Right atrium auricular region (tissue), 2 donors: ENCODE measurements around the gene LDB2. TPM values are rescaled to one million over a fixed set of nuclear protein-coding genes. Genes with fewer than 3 reads are reported as not detected.
"Not testable (repeated sequence)": the region's sequence is repeated elsewhere in the genome, so short reads cannot be mapped to it uniquely, and the experiment has no call there.

Experiments
- DNase-seq: peaks from one replicate; pipeline ENCODE4 v3.0.0-alpha.2; 2019; ENCODE audit warnings: low spot score
- H3K27ac ChIP-seq, 2 donors: fragments of 200-600 bp; sonication (generic); 1 replicate in 1 of 2; 2 replicates in 1 of 2; pipeline ENCODE4 v1.5.1; 2016 to 2019
- H3K27me3 ChIP-seq, 2 donors: fragments of 200-600 bp; sonication (generic); one replicate each; pipeline versions ENCODE4 v1.5.1 to v1.6.0; 2017 to 2019
- H3K36me3 ChIP-seq: fragments of 200-600 bp; sonication (generic); one replicate; pipeline ENCODE4 v1.5.1; 2016
- H3K4me1 ChIP-seq, 2 donors: fragments of 200-600 bp; sonication (generic); one replicate each; pipeline versions ENCODE4 v1.5.1 to v1.6.0; 2017 to 2019
- H3K4me3 ChIP-seq, 2 donors: fragments of 200-600 bp; sonication (generic); 1 replicate in 1 of 2; 2 replicates in 1 of 2; pipeline ENCODE4 v1.5.1; 2017 to 2019; ENCODE audit warnings: mild to moderate bottlenecking in 1 of 2, moderate library complexity in 1 of 2
- H3K9me3 ChIP-seq, 2 donors: fragments of 200-600 bp; sonication (generic); one replicate each; pipeline ENCODE4 v1.5.1; 2019
- total RNA-seq, 2 donors: library from RNA; depleted of rRNA; stranded (reverse); fragments of >200 nt; gene quantifications; one replicate each; pipeline ENCODE4 v1.1.0, GENCODE V29; 2016
- TF ChIP-seq, protein P1 (sequence below), 2 donors: fragments of 200-600 bp; sonication (generic); IDR thresholded peaks; one replicate each; pipeline ENCODE4 v1.5.1; 2019; ENCODE audit warnings: antibody characterized with exemption in 2 of 2

The LDB2 gene
- total RNA-seq, 2 donors from 2014 or later, result 35.2 to 64.4 TPM

DNA sequence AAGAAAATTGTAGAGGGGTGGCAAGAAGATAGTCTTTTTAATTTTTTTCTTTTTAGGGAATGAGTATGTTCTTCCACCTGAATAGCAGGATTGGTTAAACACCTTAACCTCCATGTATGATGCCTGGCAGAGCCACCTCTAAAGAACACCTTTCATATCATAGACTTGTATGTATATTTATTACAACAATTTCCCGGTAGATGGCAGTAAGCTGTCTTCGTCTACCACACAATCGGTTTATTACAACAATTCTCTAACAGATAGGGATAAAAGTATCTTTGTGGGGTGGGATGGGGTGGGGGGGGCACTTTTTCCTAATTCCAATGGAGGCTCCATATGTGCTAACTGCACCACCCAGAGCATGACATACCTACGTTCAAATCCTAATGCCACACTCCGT is 255.5 kb downstream of the LDB2 start:
- Histone ChIP-seq H3K36me3 (no peaks in the 10 kb centered on the region), H3K4me1 (no peaks in the 10 kb centered on the region), H3K27me3 (no peaks in the 10 kb centered on the region), H3K27ac (no peak overlapping the region), H3K9me3 (no peaks in the 10 kb centered on the region), H3K4me3 (no peak overlapping the region)
- DNase-seq, result no peak
- TF ChIP-seq, protein P1, sequence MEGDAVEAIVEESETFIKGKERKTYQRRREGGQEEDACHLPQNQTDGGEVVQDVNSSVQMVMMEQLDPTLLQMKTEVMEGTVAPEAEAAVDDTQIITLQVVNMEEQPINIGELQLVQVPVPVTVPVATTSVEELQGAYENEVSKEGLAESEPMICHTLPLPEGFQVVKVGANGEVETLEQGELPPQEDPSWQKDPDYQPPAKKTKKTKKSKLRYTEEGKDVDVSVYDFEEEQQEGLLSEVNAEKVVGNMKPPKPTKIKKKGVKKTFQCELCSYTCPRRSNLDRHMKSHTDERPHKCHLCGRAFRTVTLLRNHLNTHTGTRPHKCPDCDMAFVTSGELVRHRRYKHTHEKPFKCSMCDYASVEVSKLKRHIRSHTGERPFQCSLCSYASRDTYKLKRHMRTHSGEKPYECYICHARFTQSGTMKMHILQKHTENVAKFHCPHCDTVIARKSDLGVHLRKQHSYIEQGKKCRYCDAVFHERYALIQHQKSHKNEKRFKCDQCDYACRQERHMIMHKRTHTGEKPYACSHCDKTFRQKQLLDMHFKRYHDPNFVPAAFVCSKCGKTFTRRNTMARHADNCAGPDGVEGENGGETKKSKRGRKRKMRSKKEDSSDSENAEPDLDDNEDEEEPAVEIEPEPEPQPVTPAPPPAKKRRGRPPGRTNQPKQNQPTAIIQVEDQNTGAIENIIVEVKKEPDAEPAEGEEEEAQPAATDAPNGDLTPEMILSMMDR (IDR thresholded peaks at IDR 0.05), result no peak

DNA sequence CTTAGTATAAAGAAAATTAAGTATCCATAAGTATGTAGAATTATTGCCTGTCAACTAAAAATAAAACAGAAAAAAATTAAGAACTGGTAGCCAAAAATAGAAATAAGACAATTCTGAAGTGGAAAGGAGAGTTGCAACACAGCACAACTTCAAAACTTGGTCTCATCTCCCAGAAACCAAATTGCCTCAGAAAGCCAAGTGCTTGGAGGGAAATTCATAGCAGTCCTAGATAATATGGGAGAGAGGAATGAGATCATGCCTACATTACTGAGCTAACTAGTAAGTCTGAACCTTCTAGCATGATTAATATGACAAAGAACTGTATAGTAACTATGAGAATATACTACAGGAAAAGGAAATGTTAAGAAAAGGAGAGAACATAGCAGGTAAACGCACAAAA is 256.5 kb downstream of the LDB2 start:
- TF ChIP-seq, protein P1 (IDR thresholded peaks at IDR 0.05), result no peak
- H3K4me3 ChIP-seq, result no peak overlapping the region
- no peak for DNase-seq

DNA sequence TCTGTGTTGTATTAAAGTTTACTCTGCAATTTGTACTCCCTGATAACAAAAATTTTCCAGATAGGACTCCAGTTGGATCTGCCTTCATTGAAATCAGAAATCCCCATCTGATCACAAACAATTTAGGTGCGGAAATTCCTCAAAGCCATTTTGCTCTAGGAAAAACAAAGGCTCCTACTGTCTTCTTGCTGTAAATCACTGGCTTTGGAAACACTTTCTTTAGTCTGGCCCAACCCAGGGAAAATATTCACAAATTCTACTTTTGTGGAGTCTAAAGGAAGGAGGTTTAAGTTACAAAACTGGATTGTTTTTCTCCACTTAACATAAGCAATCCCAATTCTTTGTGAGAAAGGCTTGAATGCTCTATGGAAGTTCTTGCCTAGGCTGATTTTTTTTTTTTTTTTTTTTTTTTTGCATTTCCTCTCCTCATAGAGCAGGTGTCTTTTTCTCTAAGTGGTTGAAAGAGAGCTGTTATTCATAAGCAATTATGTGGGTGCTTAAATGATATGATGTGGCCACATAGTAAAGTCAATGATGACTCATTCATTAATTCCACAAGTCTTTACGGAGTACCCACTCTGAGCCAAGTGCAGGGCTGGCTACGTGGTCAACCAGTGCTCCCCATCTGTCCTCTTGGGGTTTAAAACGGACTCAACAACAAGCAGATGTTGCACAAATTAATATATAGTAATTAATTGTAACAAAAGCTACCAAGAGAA is 261.4 kb downstream of the LDB2 start:
- Histone ChIP-seq H3K4me3 (no peak overlapping the region), H3K4me1 (no peaks in the 10 kb centered on the region), H3K36me3 (no peaks in the 10 kb centered on the region), H3K9me3 (no peaks in the 10 kb centered on the region), H3K27me3 (no peaks in the 10 kb centered on the region), H3K27ac (no peak overlapping the region)
- DNase-seq, result no peak
- TF ChIP-seq, protein P1 (IDR thresholded peaks at IDR 0.05), result no peak

More for the DNA sequence above, 256.5 kb downstream of the LDB2 start:
- Histone ChIP-seq H3K9me3 (no peaks in the 10 kb centered on the region), H3K27me3 (no peaks in the 10 kb centered on the region), H3K4me1 (no peaks in the 10 kb centered on the region), H3K27ac (peak overlapping the region in 1 of 2 donors; percentile 27), H3K36me3 (no peaks in the 10 kb centered on the region)

DNA sequence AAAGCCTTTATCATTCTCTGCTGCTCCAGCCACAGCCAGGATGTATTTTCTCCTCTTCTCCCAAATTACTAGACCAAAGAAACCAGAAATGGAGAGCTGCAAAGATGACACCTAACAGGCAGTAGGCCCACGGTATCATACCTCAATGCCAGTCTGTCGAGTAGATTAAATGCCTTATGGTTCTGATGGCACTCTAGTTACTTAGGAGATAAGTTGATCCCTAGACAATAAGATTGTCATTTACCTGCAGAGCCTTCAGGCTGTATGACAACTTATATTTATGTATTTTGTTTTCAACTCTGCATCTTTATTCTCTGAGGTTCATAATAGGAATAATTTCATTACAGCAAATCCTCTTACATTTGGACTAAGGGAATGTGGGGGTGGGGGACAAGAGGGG is 262.1 kb downstream of the LDB2 start:
- Histone ChIP-seq H3K4me3 (no peak overlapping the region), H3K9me3 (no peaks in the 10 kb centered on the region), H3K4me1 (no peaks in the 10 kb centered on the region), H3K36me3 (no peaks in the 10 kb centered on the region), H3K27ac (no peak overlapping the region), H3K27me3 (no peaks in the 10 kb centered on the region)
- DNase-seq, result no peak
- TF ChIP-seq, protein P1 (IDR thresholded peaks at IDR 0.05), result no peak

DNA sequence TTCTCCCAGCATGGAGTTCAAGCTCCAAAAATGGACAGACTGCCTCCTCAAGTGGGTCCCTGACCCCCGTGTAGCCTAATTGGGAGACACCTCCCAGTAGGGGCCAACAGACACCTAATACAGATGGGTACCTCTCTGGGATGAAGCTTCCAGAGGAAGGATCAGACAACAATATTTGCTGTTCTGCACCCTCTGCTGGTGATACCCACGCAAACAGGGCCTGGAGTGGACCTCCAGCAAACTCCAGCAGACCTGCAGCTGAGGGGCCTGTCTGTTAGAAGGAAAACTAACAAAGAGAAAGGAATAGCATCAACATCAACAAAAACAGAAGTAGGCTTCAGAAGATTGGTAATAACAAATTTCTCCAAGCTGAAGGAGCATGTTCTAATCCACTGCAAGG is 269.2 kb downstream of the LDB2 start:
- not testable (repeated sequence) for H3K27me3 ChIP-seq, H3K9me3 ChIP-seq, H3K4me1 ChIP-seq, H3K36me3 ChIP-seq, H3K27ac ChIP-seq, DNase-seq, H3K4me3 ChIP-seq

DNA sequence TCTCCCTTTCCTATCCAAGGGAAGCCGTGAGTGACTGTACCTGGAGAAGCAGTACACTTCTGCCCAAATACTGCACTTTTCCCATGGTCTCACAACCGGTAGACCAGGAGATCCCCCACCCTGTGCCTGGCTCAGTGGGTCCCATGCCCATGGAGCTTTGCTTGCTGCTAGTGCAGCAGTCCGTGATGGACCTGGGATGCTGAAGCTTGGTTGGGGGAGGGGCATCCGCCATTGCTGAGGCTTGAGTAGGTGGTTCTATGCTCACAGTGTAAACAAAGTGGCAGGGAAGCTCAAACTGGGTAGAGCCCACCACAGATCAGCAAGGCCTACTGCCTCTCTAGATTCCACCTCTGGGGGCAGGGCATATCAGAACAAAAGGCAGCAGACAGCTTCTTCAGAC is 269.6 kb downstream of the LDB2 start:
- not testable (repeated sequence) for H3K27ac ChIP-seq, H3K9me3 ChIP-seq, H3K4me1 ChIP-seq, H3K36me3 ChIP-seq, DNase-seq, H3K27me3 ChIP-seq, H3K4me3 ChIP-seq

DNA sequence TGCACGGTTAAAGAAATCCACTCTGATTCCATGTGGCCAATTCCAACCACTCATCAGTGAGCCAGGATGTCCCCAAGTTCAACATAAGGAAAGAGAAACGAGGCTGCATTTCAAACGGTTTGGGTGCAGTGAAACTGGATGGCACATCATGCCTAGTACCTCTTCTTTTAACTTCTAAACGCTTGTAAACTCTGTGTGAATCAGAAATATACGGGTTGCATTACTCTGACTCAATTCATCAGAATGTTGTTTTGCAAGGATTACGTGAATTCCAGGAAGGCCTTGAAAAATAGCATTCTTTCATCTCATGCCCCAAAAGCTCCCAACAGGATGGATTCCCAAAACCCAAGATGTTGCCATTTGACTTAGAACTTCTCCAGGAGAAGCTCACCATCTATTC is 270.4 kb downstream of the LDB2 start:
- Histone ChIP-seq H3K27ac (no peak overlapping the region), H3K4me1 (no peaks in the 10 kb centered on the region), H3K27me3 (no peaks in the 10 kb centered on the region), H3K9me3 (no peaks in the 10 kb centered on the region), H3K36me3 (no peaks in the 10 kb centered on the region), H3K4me3 (no peak overlapping the region)
- TF ChIP-seq, protein P1 (IDR thresholded peaks at IDR 0.05), result no peak
- no peak for DNase-seq
